Right lobe of liver (tissue), 6 donors: ENCODE measurements around the gene CDR2. TPM values are rescaled to one million over a fixed set of nuclear protein-coding genes. Genes with fewer than 3 reads are reported as not detected.
A peak's percentile ranks its signal among the peaks of the same experiment; 100 is the strongest.

Source experiments
- ATAC-seq, 4 donors: fragments of 200-7000 bp; cut with Tn5 transposase; one replicate each; pipeline ENCODE4 v1.9.1; 2020; ENCODE audit warnings: mild to moderate bottlenecking in 4 of 4, moderate library complexity in 4 of 4
- DNase-seq, 3 donors: peaks; one replicate each; pipeline ENCODE4 v3.0.0-alpha.2; 2020
- H3K27ac ChIP-seq, 3 donors: fragments of 200-600 bp; one replicate each; pipeline ENCODE4 v1.8.0; 2022
- H3K27me3 ChIP-seq, 2 donors: fragments of 200-600 bp; one replicate each; pipeline ENCODE4 v1.8.0; 2022
- H3K36me3 ChIP-seq, 4 donors: fragments of 200-600 bp; sonication (generic) in 1 of 4; one replicate each; pipeline versions ENCODE4 v1.5.1 to v1.8.0; 2017 to 2022; ENCODE audit warnings: control low read depth in 1 of 4
- H3K4me1 ChIP-seq, 4 donors: fragments of 200-600 bp; sonication (generic) in 1 of 4; one replicate each; pipeline versions ENCODE4 v1.5.1 to v1.8.0; 2017 to 2022; ENCODE audit warnings: control low read depth in 1 of 4
- H3K4me3 ChIP-seq, 3 donors: fragments of 200-600 bp; one replicate each; pipeline ENCODE4 v1.8.0; 2022
- H3K9me3 ChIP-seq, 4 donors: fragments of 200-600 bp; sonication (generic) in 1 of 4; one replicate each; pipeline versions ENCODE4 v1.5.1 to v1.8.0; 2017 to 2022; ENCODE audit warnings: control low read depth in 1 of 4
- CTCF ChIP-seq, 4 donors: fragments of 200-600 bp in 3 of 4; fragments of 450-650 bp in 1 of 4; IDR thresholded peaks; one replicate each; pipeline versions ENCODE4 v1.5.1 to v1.8.0; 2016 to 2022; ENCODE audit warnings: antibody characterized with exemption in 4 of 4, mild to moderate bottlenecking in 2 of 4
- POLR2A ChIP-seq: fragments of 450-650 bp; IDR thresholded peaks from one replicate; pipeline ENCODE4 v1.6.1; 2017; ENCODE audit warnings: antibody characterized with exemption, mild to moderate bottlenecking
- WGBS: methylation state at CpG from one replicate; pipeline ENCODE4 v1.1.6; 2018; ENCODE audit warnings: low coverage, low lambda C conversion rate; ENCODE audit not compliant: insufficient coverage; ENCODE audit errors: missing lambda C conversion rate; 5-methylcytosine and 5-hydroxymethylcytosine counted together
- intact Hi-C, 2 donors: fragments of 100-400 bp; cut with DNase I; formaldehyde crosslinking; loops; one replicate each; pipeline versions ENCODE4 v1.11.2 to v1.14.1; 2022
- total RNA-seq, 6 experiments: library from RNA; depleted of rRNA in 2 of 6; stranded (reverse); fragments of >200 nt in 2 of 6; fragmentation: NEBNext Ultra II Directional in 3 of 6; extraction: Animal tissue kit (Norgen Biotek cat#: 25700) in 3 of 6; gene quantifications; one replicate each; pipeline versions ENCODE4 v1.1.0 to v1.2.4, GENCODE V29; 2016 to 2023
- donor health status: DM: no; HTN: yes; CAD: no.
- donor health status: DM: no; HTN: no; CAD: no.
- donor health status: DM: no; HTN: no; CAD: no.
- donor health status: DM: no; HTN: yes; CAD: no.
- donor health status: DM: no; HTN: yes; CAD: no.

CDR2 gene
- total RNA-seq, 6 experiments from 2014 or later, result 8.2 to 16.8 (median 14.2) TPM

GRCh38 chr16:22407486-22407885 is 33.1 kb upstream of the CDR2 start:
- DNase-seq (no peak), ATAC-seq (no peak)
- TF ChIP-seq POLR2A, result no peak
- no peak for TF ChIP-seq CTCF (IDR thresholded peaks at IDR 0.05)
- intact Hi-C loops, result no loop called here
- H3K27ac ChIP-seq, result no peak overlapping the region
- 89% methylated on average over 2 of the region's 2 CpGs for WGBS
- H3K9me3 ChIP-seq, result no peaks in the 10 kb centered on the region
- H3K27me3 ChIP-seq, result no peaks in the 10 kb centered on the region
- no peak overlapping the region for H3K4me3 ChIP-seq
- H3K36me3 ChIP-seq, result no peaks in the 10 kb centered on the region
- H3K4me1 ChIP-seq, result no peaks in the 10 kb centered on the region

DNA sequence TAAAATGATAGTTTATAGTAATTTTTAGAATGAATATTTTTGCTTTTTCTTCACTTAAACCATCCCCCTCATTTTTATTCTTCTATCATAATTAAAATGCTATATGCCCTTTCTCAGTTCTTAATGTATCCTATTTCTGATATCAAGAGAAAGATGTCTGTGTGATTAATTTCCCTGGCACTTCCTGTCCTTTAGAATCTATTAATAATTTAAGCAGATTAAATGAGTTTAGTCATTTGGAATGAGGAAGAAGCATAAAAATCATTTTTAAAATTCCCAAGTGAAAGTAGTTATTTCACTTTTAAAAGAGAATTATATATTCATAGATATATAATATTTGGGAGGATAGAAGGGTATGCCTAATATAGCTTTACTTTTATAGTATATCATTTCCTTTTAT is 27.8 kb upstream of the CDR2 start:
- no peaks in the 10 kb centered on the region for H3K27me3 ChIP-seq
- ATAC-seq (no peak), DNase-seq (no peak)
- intact Hi-C loops, result no loop called here
- H3K9me3 ChIP-seq, result no peaks in the 10 kb centered on the region
- H3K4me1 ChIP-seq, result no peaks in the 10 kb centered on the region
- H3K36me3 ChIP-seq, result no peaks in the 10 kb centered on the region
- no peak for TF ChIP-seq CTCF (IDR thresholded peaks at IDR 0.05)
- no peak for TF ChIP-seq POLR2A
- no peak overlapping the region for H3K27ac ChIP-seq
- no peak overlapping the region for H3K4me3 ChIP-seq

DNA sequence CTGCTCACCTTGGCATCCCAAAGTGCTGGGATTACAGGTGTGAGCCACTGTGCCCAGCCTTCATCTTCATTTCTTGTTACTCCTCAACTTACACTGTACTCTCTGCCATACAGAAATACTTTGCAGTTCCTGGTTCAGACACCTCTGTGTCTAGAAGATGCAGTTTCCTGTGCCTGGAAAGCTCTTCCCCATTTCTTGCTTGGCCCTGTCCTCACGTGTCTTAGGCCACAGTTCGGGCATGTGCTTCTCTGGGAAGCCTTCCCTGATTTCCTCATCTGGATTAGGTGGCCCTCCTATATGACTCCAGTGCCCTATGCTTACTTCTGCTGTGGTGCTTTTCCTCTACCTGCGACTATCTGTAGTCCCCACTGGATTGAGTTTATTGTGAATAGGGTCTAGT is 26.5 kb upstream of the CDR2 start:
- DNase-seq, result no peak
- H3K9me3 ChIP-seq, result no peaks in the 10 kb centered on the region
- 78% methylated on average over 3 of the region's 3 CpGs for WGBS
- H3K27me3 ChIP-seq, result no peaks in the 10 kb centered on the region
- no peak overlapping the region for H3K4me3 ChIP-seq
- no peaks in the 10 kb centered on the region for H3K4me1 ChIP-seq
- ATAC-seq, result peak in 3 of 4 donors; percentile 23 to 44 (median 38)
- no peak for TF ChIP-seq POLR2A
- H3K27ac ChIP-seq, result no peak overlapping the region
- no peaks in the 10 kb centered on the region for H3K36me3 ChIP-seq
- intact Hi-C loops, result no loop called here

DNA sequence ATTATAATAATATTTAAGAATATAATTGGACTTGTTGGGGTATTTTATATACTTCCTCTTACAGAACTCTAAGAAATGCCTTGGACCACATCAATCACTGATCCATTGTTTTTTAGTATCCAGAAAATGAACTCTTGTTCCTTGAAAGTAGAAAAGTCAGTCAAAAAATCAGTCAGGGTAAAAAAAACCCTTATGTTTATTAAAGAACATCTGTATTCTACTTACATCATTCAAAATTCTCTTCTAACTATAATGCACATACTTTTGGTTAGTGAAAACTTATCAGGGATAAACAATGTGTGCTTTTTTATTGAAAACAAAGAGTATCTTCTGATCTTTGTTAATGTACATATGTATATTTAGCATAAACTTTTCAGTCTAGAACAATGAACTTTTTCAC is 23.5 kb upstream of the CDR2 start:
- DNase-seq (no peak), ATAC-seq (no peak)
- no peak overlapping the region for H3K4me3 ChIP-seq
- no peak overlapping the region for H3K27ac ChIP-seq
- no peaks in the 10 kb centered on the region for H3K4me1 ChIP-seq
- no peaks in the 10 kb centered on the region for H3K9me3 ChIP-seq
- H3K36me3 ChIP-seq, result no peaks in the 10 kb centered on the region
- TF ChIP-seq POLR2A (no peak), CTCF (IDR thresholded peaks at IDR 0.05) (no peak)
- intact Hi-C loops, result no loop called here
- no peaks in the 10 kb centered on the region for H3K27me3 ChIP-seq

DNA sequence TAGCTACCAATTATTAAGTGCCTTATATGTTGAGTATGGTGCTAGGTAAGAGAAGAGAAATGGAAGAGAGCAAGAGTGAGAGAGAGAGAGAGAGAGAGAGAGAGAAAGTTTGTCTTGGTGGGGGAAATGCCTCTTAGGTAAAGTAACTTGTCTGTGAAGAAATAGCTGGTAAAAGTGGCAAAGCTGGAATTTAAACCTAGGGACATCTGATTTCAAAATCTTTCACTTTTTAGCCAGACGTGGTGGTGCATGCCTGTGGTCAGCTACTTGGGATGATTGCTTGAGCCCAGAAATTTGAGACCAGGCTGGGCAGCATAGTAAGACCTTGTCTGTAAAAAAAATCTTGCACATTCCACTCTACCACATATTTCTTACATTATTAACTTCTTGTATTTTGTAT is 23.0 kb upstream of the CDR2 start:
- WGBS, result 20% methylated on average over 1 of the region's 1 CpG
- no peak for ATAC-seq
- no peaks in the 10 kb centered on the region for H3K36me3 ChIP-seq
- H3K27ac ChIP-seq, result no peak overlapping the region
- DNase-seq, result no peak
- TF ChIP-seq POLR2A (no peak), CTCF (IDR thresholded peaks at IDR 0.05) (no peak)
- no peak overlapping the region for H3K4me3 ChIP-seq
- H3K9me3 ChIP-seq, result no peaks in the 10 kb centered on the region
- H3K27me3 ChIP-seq, result no peaks in the 10 kb centered on the region
- H3K4me1 ChIP-seq, result no peaks in the 10 kb centered on the region
- intact Hi-C loops, result no loop called here
